Measurements from ENCODE around the gene LRRC4B. TPM values are rescaled to one million over a fixed set of nuclear protein-coding genes. Genes with fewer than 3 reads are reported as not detected.

The LRRC4B gene
- total RNA-seq, 1 donor from 2014 or later: 3.9 TPM

DNA sequence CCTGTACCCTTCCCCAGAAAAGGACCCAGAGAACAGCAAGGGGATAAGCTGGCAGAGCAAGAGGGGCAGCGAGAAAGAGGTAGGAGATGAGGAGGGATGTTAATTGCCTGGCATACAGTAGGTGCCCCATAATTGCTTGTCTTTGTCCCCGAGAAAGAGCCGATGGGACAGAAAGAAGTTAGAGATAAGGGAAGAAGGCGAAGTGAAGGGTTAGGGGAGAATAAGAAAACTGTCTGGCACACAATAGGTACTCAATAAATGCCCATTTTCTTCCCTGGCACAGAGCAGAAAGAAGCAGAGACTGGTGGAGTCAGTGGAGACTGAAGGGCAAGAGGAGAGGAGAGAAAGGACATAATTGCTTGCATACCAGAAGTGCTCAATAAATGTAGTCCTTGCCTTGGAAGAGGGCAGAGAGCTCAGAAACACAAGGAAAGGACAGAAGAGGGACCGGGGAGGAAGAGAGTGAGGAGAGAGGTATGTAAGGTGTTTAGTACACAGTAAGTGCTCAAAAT lies 73.2 kb downstream of the LRRC4B start:
- Histone ChIP-seq H3K27me3 (ENCODE audit: low read depth) (no peaks in the 10 kb centered on the region), H3K27ac (no peak overlapping the region), H3K4me3 (no peak overlapping the region), H3K4me1 (no peaks in the 10 kb centered on the region), H3K9me3 (no peaks in the 10 kb centered on the region), H3K36me3 (no peaks in the 10 kb centered on the region)
- TF ChIP-seq, protein P1, sequence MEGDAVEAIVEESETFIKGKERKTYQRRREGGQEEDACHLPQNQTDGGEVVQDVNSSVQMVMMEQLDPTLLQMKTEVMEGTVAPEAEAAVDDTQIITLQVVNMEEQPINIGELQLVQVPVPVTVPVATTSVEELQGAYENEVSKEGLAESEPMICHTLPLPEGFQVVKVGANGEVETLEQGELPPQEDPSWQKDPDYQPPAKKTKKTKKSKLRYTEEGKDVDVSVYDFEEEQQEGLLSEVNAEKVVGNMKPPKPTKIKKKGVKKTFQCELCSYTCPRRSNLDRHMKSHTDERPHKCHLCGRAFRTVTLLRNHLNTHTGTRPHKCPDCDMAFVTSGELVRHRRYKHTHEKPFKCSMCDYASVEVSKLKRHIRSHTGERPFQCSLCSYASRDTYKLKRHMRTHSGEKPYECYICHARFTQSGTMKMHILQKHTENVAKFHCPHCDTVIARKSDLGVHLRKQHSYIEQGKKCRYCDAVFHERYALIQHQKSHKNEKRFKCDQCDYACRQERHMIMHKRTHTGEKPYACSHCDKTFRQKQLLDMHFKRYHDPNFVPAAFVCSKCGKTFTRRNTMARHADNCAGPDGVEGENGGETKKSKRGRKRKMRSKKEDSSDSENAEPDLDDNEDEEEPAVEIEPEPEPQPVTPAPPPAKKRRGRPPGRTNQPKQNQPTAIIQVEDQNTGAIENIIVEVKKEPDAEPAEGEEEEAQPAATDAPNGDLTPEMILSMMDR (IDR thresholded peaks at IDR 0.05): no peak
- no peak for ATAC-seq
- intact Hi-C loops (cut with DNase I): no loop called here
- no peak for DNase-seq

DNA sequence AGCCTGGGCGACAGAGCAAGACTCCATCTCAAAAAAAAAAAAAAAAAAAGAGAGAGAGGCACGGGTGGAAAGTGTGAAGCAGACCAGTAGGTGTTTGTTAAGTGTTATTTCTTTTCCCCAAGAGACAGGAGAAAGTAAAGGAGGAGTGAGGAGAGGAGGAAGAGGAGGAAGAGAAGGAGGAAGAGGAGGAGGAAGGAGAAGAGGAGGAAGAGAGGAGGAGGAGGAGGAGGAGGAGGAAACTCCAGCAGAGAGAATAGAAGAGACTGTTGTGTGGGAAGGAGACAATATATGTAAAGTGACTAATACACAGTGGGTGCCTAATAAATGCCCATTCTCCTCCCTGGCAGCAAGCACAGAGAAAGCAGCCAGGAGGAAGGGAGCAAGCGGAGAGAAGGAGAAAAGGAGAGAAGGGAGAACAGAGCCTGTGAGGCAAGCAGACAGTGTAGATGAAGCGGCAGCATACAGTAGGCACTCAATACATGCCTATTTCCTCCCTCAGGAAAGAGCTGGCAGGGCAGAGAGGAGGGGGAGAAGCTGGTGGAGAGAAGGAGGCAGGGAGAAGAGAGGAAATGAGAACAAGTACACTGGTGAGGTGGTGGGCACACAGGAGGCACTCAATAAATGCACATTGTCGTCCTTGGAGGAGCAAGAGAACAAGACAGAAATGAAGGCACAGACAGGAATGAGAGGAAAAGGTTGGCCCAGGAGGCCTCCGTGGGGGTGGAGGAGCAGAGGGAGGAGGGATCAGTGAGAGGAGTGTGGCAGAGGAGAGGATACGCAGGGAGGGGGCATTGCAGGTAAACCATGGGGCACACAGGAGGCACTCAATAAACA lies 73.8 kb downstream of the LRRC4B start:
- no peaks in the 10 kb centered on the region for H3K4me1 ChIP-seq
- intact Hi-C loops (cut with DNase I): no loop called here
- no peaks in the 10 kb centered on the region for H3K9me3 ChIP-seq
- no peaks in the 10 kb centered on the region for H3K27me3 ChIP-seq (ENCODE audit: low read depth)
- H3K27ac ChIP-seq: no peak overlapping the region
- DNase-seq (no peak), ATAC-seq (no peak)
- no peaks in the 10 kb centered on the region for H3K36me3 ChIP-seq
- H3K4me3 ChIP-seq: no peak overlapping the region
- TF ChIP-seq, protein P1 (IDR thresholded peaks at IDR 0.05): no peak

DNA sequence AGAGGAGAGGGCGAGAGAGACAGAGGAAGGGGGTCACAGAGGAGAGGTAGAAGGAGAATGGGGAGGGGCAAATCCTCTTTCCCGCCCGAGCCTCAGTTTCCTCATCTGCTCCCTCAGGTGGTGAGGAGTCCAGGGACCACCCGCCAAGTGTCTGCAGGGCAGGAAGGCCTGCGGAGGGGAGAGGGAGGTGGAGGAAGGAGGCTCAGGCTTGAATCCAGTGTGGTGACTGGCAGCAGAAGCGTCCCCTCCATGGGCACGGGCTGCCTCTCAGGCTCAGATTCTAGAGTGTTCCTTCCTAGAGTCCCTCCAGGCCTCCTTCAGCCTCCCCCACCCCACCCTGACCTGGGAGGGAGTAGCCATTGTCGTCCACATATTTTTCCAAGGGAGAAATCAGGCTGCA lies 75.1 kb downstream of the LRRC4B start:
- Histone ChIP-seq H3K27me3 (ENCODE audit: low read depth) (no peaks in the 10 kb centered on the region), H3K4me3 (no peak overlapping the region), H3K4me1 (no peaks in the 10 kb centered on the region), H3K36me3 (no peaks in the 10 kb centered on the region), H3K27ac (no peak overlapping the region), H3K9me3 (no peaks in the 10 kb centered on the region)
- intact Hi-C loops (cut with DNase I): no loop called here
- no peak for DNase-seq
- no peak for ATAC-seq
- TF ChIP-seq, protein P1 (IDR thresholded peaks at IDR 0.05): no peak

DNA sequence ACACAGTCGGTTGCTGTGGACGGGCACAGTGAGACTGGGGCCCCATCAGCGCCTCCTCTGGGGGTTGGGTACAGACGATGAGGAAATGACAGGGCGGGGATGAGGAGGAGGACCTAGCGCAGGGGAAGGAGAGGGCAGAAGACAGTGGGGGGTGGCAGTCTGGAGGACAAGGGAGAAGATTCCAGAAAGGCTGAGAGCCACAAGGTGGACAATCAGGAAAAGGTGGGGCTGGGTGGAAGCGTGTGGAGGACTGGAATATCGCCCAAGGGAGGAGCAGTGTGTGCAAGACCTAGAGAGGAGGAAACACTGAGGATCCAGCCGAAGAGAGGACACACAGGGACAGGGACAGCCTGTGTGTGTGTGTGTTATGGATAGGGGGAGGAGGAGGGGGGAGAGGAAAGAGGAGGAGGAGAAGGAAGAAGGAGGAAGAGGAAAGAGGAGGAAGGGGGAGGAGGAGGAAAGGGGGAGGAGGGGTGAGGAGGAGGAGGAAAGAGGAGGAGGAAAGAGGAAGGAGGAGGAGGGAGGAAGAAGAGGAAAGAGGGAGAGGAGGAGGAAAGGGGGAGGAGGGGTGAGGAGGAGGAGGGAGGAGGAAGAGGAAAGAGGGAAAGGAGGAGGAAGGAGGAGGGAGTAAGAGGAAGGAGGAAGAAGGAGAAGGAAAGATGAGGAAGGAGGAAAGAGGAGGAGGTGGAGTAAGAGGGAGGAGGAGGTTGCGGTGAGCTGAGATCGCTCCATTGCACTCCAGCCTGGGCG lies 75.8 kb downstream of the LRRC4B start:
- DNase-seq: peak; percentile 39
- H3K9me3 ChIP-seq: no peaks in the 10 kb centered on the region
- ATAC-seq: peak; percentile 52 to 55
- no peaks in the 10 kb centered on the region for H3K36me3 ChIP-seq
- H3K27ac ChIP-seq: no peak overlapping the region
- no peak overlapping the region for H3K4me3 ChIP-seq
- TF ChIP-seq, protein P1 (IDR thresholded peaks at IDR 0.05): no peak
- peaks cover 2% of the 10 kb centered on the region for H3K27me3 ChIP-seq (ENCODE audit: low read depth)
- H3K4me1 ChIP-seq: peaks cover 1% of the 10 kb centered on the region
- intact Hi-C loops (cut with DNase I): no loop called here

DNA sequence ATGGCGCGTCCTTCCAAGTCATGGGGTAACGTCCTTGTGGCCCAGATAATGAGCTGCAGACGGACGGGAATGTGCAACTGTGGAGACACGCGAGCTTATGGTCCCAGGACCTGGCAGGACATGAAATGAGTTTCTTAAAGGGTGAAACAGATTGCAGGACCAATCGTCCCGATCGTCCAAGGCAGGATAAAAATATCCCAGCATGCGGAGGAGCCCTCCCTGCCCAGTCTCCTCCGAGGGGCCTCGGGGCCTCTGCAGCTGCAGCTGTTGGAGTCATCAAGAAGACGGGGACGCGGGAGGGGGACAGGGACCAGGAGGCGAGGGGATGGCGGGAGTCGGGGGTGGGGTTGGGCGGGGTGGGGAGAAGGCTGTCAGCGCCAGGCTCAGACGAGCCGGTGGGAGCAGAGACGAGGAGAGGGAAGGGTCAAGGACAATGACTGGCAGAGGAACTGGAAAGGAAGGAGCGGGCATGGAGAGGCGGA lies 77.2 kb downstream of the LRRC4B start:
- no peak overlapping the region for H3K27ac ChIP-seq
- DNase-seq: no peak
- TF ChIP-seq, protein P1 (IDR thresholded peaks at IDR 0.05): no peak
- H3K36me3 ChIP-seq: no peaks in the 10 kb centered on the region
- H3K4me3 ChIP-seq: no peak overlapping the region
- peaks cover 6% of the 10 kb centered on the region for H3K27me3 ChIP-seq (ENCODE audit: low read depth)
- no peak for ATAC-seq
- H3K9me3 ChIP-seq: no peaks in the 10 kb centered on the region
- peaks cover 5% of the 10 kb centered on the region for H3K4me1 ChIP-seq
- intact Hi-C loops (cut with DNase I): no loop called here

All from lower lobe of right lung (tissue), 2 donors.